K562 (cell line): ENCODE data around the gene CHRM4. TPM values are rescaled to one million over a fixed set of nuclear protein-coding genes. Genes with fewer than 3 reads are reported as not detected.

ENCODE experiments used
- BDP1 ChIP-seq: IDR thresholded peaks from 3 replicates; pipeline ENCODE4 v1.6.1; 2011; ENCODE audit not compliant: insufficient read length, insufficient read depth
- BRD4 ChIP-seq: fragments of 200-600 bp; sonication (generic); IDR thresholded peaks from 2 replicates; pipeline ENCODE4 v1.6.1; 2017; ENCODE audit warnings: inconsistent platforms
- C11orf30 ChIP-seq: fragments of 450-650 bp; IDR thresholded peaks from 2 replicates; pipeline ENCODE4 v1.6.1; 2016; ENCODE audit warnings: low read depth, mild to moderate bottlenecking
- CBX2 ChIP-seq: fragments of 200-600 bp; sonication (generic); IDR thresholded peaks from one replicate; pipeline ENCODE4 v1.6.1; 2012; ENCODE audit warnings: mild to moderate bottlenecking, low read length, inconsistent platforms; ENCODE audit not compliant: insufficient read depth, poor library complexity, severe bottlenecking
- CREB3 ChIP-seq: fragments of 450-650 bp; conservative IDR thresholded peaks from 2 replicates; pipeline ENCODE4 v1.6.1; 2016; ENCODE audit warnings: missing genetic modification characterization, low read depth, mild to moderate bottlenecking, missing compliant biosample characterization, moderate library complexity
- ESRRB ChIP-seq: fragments of 250-450 bp; sonication (Bioruptor Pico); IDR thresholded peaks from 2 replicates; pipeline ENCODE4 v1.5.0; 2020; ENCODE audit warnings: mild to moderate bottlenecking, moderate library complexity, borderline replicate concordance
- GATA2 ChIP-seq: sonication (generic); formaldehyde crosslinking; IDR thresholded peaks from 2 replicates; pipeline ENCODE4 v1.4.0; 2020; ENCODE audit warnings: mild to moderate bottlenecking, missing genetic modification reagents
- HSF4 ChIP-seq: fragments of 250-450 bp; sonication (Bioruptor Pico); IDR thresholded peaks from 2 replicates; pipeline ENCODE4 v2.1.2; 2022; ENCODE audit warnings: mild to moderate bottlenecking, moderate library complexity, borderline replicate concordance
- L3MBTL2 ChIP-seq: fragments of 450-650 bp; IDR thresholded peaks from 2 replicates; pipeline ENCODE4 v1.6.1; 2016; ENCODE audit warnings: mild to moderate bottlenecking, moderate library complexity
- MCM7 ChIP-seq, 2 experiments: fragments of 450-650 bp; IDR thresholded peaks; 2 replicates each; pipeline ENCODE4 v1.6.1; 2016 to 2018
- NFE2 ChIP-seq: IDR thresholded peaks from 2 replicates; pipeline ENCODE4 v1.6.1; 2014; ENCODE audit warnings: antibody characterized with exemption, low read depth
- SRSF9 ChIP-seq: fragments of 200-400 bp; formaldehyde crosslinking; IDR thresholded peaks from 2 replicates; pipeline ENCODE4 v1.6.1; 2017; ENCODE audit warnings: low read depth, low read length, borderline replicate concordance
- U2AF2 ChIP-seq: fragments of 200-400 bp; formaldehyde crosslinking; optimal IDR thresholded peaks from 2 replicates; pipeline ENCODE3; 2017; ENCODE audit warnings: low read depth, mild to moderate bottlenecking, low read length
- WHSC1 ChIP-seq: IDR thresholded peaks from one replicate; pipeline ENCODE4 v1.6.1; 2012; ENCODE audit warnings: low read length, control low read depth, inconsistent platforms
- XRCC3 ChIP-seq: fragments of 450-650 bp; IDR thresholded peaks from 2 replicates; pipeline ENCODE4 v1.6.1; 2017; ENCODE audit warnings: mild to moderate bottlenecking, moderate library complexity
- ZBTB1 ChIP-seq: sonication (generic); formaldehyde crosslinking; IDR thresholded peaks from 2 replicates; pipeline ENCODE4 v1.8.1; 2023; ENCODE audit warnings: missing genetic modification reagents, low read depth, mild to moderate bottlenecking, borderline replicate concordance
- ZNF778 ChIP-seq: fragments of 450-650 bp; formaldehyde crosslinking; IDR thresholded peaks from 2 replicates; pipeline ENCODE4 v1.4.0; 2020; ENCODE audit warnings: mild to moderate bottlenecking, moderate library complexity
- polyA plus RNA-seq, 8 experiments: library from polyadenylated mRNA; depleted of rRNA in 4 of 8; stranded (reverse) in 5 of 8; unstranded in 3 of 8; fragments of >200 nt; fragmentation: Nextera tagmentation in 2 of 8; fragmentation: Illumina TruSeq in 1 of 8; extraction: Ambion mirVana in 2 of 8; extraction: Trizol in 1 of 8; gene quantifications; 2 replicates each; pipeline versions ENCODE4 v1.2.1 to v1.2.3, GENCODE V29; 2011 to 2014; ENCODE audit warnings: inconsistent platforms in 1 of 8, missing spikeins in 1 of 8
- total RNA-seq, 7 experiments: library from RNA; depleted of rRNA in 6 of 7; stranded (reverse); fragments of >200 nt in 6 of 7; fragmentation: Illumina TruSeq in 2 of 7; extraction: Trizol in 2 of 7; gene quantifications; 2 replicates each; pipeline versions ENCODE4 v1.2.1 to v1.2.3, GENCODE V29; 2011 to 2021; ENCODE audit warnings: low replicate concordance in 1 of 7
- TF ChIP-seq, protein P1 (sequence below): fragments of 450-650 bp; IDR thresholded peaks from 2 replicates; pipeline ENCODE4 v1.6.1; 2017; ENCODE audit warnings: antibody characterized with exemption, mild to moderate bottlenecking
- TF ChIP-seq, protein P2 (sequence below): conservative IDR thresholded peaks from 2 replicates; pipeline ENCODE4 v1.6.1; 2011; ENCODE audit warnings: low read depth, mild to moderate bottlenecking, low read length; ENCODE audit not compliant: control insufficient read depth
- TF ChIP-seq, protein P3 (sequence below): sonication (generic); IDR thresholded peaks from 2 replicates; pipeline ENCODE4 v1.6.1; 2016
- TF ChIP-seq, protein P4 (sequence below), 2 experiments: IDR thresholded peaks; 2 replicates each; pipeline ENCODE4 v1.6.1; 2011; ENCODE audit warnings: borderline replicate concordance in 1 of 2, control low read depth in 1 of 2, low read depth in 1 of 2, low read length in 1 of 2, mild to moderate bottlenecking in 1 of 2, mixed read lengths in 1 of 2, moderate library complexity in 1 of 2; ENCODE audit not compliant: insufficient read depth in 1 of 2, insufficient read length in 1 of 2, poor library complexity in 1 of 2, severe bottlenecking in 1 of 2; ENCODE audit errors: extremely low read depth in 1 of 2

Gene CHRM4
- total and polyA plus RNA-seq, 9 of the 15 experiments (the other 6 are each of a cell fraction or from before 2014, with no cell fraction given) = 0.22 to 1.3 (median 0.40) TPM; not detected in 2

DNA sequence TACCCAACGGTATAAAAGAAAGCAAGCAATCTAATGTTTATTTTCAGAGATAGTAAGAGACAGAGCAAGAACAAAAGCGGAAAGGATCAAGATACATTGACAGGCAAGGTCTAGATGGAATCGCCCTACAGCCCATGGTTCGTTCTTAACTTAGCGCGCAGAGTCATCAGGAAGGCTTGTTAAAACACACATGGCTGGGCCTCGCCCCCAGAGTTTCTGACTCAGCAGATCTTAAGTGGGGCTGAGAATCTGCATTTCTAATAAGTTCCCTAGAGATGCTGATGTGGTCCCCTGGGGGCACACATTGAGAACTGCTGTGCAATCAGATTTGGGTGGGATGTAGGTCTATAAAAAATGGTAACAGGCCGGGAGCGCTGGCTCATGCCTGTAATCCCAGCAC is 35.8 kb upstream of the CHRM4 start (continued):
- TF ChIP-seq, protein P1, sequence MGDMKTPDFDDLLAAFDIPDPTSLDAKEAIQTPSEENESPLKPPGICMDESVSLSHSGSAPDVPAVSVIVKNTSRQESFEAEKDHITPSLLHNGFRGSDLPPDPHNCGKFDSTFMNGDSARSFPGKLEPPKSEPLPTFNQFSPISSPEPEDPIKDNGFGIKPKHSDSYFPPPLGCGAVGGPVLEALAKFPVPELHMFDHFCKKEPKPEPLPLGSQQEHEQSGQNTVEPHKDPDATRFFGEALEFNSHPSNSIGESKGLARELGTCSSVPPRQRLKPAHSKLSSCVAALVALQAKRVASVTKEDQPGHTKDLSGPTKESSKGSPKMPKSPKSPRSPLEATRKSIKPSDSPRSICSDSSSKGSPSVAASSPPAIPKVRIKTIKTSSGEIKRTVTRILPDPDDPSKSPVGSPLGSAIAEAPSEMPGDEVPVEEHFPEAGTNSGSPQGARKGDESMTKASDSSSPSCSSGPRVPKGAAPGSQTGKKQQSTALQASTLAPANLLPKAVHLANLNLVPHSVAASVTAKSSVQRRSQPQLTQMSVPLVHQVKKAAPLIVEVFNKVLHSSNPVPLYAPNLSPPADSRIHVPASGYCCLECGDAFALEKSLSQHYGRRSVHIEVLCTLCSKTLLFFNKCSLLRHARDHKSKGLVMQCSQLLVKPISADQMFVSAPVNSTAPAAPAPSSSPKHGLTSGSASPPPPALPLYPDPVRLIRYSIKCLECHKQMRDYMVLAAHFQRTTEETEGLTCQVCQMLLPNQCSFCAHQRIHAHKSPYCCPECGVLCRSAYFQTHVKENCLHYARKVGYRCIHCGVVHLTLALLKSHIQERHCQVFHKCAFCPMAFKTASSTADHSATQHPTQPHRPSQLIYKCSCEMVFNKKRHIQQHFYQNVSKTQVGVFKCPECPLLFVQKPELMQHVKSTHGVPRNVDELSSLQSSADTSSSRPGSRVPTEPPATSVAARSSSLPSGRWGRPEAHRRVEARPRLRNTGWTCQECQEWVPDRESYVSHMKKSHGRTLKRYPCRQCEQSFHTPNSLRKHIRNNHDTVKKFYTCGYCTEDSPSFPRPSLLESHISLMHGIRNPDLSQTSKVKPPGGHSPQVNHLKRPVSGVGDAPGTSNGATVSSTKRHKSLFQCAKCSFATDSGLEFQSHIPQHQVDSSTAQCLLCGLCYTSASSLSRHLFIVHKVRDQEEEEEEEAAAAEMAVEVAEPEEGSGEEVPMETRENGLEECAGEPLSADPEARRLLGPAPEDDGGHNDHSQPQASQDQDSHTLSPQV = peak; percentile 46; the same call in 1 of the 2 replicates
- TF ChIP-seq NFE2 = peak; percentile 97
- TF ChIP-seq ZNF778 (CRISPR knock-in tag) = no peak
- TF ChIP-seq XRCC3 = no peak
- no peak for TF ChIP-seq WHSC1
- TF ChIP-seq, protein P2, sequence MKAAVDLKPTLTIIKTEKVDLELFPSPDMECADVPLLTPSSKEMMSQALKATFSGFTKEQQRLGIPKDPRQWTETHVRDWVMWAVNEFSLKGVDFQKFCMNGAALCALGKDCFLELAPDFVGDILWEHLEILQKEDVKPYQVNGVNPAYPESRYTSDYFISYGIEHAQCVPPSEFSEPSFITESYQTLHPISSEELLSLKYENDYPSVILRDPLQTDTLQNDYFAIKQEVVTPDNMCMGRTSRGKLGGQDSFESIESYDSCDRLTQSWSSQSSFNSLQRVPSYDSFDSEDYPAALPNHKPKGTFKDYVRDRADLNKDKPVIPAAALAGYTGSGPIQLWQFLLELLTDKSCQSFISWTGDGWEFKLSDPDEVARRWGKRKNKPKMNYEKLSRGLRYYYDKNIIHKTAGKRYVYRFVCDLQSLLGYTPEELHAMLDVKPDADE = no peak
- no peak for TF ChIP-seq BRD4
- TF ChIP-seq C11orf30 = peak; percentile 99
- no peak for TF ChIP-seq CBX2
- TF ChIP-seq, protein P3, sequence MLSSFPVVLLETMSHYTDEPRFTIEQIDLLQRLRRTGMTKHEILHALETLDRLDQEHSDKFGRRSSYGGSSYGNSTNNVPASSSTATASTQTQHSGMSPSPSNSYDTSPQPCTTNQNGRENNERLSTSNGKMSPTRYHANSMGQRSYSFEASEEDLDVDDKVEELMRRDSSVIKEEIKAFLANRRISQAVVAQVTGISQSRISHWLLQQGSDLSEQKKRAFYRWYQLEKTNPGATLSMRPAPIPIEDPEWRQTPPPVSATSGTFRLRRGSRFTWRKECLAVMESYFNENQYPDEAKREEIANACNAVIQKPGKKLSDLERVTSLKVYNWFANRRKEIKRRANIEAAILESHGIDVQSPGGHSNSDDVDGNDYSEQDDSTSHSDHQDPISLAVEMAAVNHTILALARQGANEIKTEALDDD = peak; percentile 37; the same call in 1 of the 2 replicates
- TF ChIP-seq CREB3 = no peak
- TF ChIP-seq, protein P4, sequence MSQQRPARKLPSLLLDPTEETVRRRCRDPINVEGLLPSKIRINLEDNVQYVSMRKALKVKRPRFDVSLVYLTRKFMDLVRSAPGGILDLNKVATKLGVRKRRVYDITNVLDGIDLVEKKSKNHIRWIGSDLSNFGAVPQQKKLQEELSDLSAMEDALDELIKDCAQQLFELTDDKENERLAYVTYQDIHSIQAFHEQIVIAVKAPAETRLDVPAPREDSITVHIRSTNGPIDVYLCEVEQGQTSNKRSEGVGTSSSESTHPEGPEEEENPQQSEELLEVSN (IDR thresholded peaks at IDR 0.05; ENCODE audit: borderline replicate concordance in 1 of 2, extremely low read depth in 1 of 2, insufficient read depth in 1 of 2, insufficient read length in 1 of 2, low read depth in 1 of 2, low read length in 1 of 2, poor library complexity in 1 of 2, severe bottlenecking in 1 of 2) = no peak
- TF ChIP-seq MCM7 (IDR thresholded peaks at IDR 0.05) = no peak
- TF ChIP-seq HSF4 (CRISPR knock-in tag) = no peak
- no peak for TF ChIP-seq BDP1
- TF ChIP-seq SRSF9 = no peak
- TF ChIP-seq ESRRB (CRISPR knock-in tag) = no peak
- peak; percentile 36; the same call in 1 of the 2 replicates for TF ChIP-seq L3MBTL2
- TF ChIP-seq GATA2 (CRISPR knock-in tag) = no peak
- no peak for TF ChIP-seq U2AF2
- TF ChIP-seq ZBTB1 (CRISPR knock-in tag) = no peak
